Ammon's horn (tissue), 1 donor: ENCODE results near the gene MAPKAPK5.
"Not testable (repeated sequence)": the region's sequence is repeated elsewhere in the genome, so short reads cannot be mapped to it uniquely, and the experiment has no call there.

Experiments
- DNase-seq: peaks from one replicate; pipeline ENCODE4 v3.0.0-alpha.2; 2016; ENCODE audit warnings: low spot score

The MAPKAPK5 gene, protein sequence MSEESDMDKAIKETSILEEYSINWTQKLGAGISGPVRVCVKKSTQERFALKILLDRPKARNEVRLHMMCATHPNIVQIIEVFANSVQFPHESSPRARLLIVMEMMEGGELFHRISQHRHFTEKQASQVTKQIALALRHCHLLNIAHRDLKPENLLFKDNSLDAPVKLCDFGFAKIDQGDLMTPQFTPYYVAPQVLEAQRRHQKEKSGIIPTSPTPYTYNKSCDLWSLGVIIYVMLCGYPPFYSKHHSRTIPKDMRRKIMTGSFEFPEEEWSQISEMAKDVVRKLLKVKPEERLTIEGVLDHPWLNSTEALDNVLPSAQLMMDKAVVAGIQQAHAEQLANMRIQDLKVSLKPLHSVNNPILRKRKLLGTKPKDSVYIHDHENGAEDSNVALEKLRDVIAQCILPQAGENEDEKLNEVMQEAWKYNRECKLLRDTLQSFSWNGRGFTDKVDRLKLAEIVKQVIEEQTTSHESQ

DNA sequence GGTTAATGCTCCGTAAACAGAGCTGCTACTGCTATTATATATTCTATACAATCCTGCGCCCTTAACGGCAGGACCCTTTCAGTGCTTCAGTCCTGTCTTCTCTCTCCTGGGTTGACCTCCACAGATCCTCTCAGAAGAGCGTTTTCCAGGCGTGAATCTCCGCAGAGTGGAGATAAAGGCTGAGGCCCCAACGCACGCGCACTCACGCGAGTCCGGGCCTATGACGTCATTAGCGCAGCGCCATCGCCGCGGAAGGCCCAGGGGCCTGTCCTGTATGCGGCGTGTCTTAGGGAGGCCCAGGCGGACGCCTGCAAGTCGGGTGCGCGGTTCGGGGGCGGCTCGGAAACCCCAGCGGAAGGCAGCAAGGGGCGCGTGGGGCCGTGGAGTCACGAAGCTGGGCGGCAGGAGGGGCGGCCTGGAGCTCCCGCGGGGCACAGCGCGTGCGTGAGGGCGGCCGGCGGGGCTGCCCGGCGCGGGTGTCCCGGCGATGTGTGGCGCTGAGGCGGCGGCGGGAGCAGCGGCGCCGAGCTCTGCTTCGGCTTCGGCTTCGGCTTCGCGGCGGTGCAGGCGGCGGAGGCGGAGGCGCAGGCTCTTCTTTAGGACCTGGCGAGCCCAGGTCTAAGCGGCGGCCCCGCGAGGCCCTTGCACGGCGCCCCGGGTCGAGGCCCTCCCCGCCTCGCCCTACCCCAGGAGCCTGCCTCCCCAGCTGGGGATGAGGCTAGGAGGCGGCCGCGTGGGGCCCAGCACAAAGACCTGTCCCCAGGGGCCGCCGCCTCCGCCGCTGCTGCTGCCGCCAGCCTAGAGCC is at the start of gene MAPKAPK5:
Gene MAPKAPK5 (plus strand): TSS at position 479 of the 806 bp plus-strand sequence. CDS start 506 bp downstream, outside the sequence.
- DNase-seq: peak; percentile 93

DNA sequence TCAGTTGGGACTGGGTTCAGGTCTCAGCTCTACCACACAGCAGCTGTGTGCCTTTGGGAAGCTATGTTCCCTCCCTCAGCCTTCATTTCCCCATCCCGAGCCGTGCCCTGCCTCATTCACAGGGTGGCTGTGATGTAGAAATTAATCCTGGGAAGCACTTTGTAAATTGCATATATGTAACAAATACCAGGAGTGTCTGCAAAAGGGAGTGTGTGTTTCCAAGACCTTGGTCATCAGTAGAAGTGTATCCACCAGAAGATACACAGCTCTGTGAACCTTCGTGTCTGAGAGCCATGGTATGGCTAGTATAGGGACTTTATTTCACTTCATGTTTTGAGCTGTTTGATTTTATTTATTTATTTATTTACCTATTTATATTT is 49.2 kb upstream of the MAPKAPK5 start:
- DNase-seq: no peak

DNA sequence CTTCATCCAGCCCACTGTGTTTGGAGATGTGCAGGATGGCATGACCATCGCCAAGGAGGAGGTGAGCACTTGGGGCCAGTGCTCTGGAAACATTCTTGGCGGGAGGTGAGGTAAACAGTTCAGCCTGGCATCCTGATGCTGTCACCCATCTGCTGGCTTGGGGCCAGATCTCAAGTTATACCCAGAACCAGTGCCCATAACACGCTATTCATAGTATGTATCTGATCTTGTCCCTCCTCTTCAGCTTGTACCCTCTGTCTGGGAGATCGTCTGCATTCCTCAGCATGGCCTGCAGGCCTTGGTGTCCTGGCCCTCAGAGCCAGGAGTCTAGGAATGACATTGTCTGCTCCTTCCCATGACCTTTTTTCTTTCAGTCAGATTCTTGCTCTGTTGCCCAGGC is 43.8 kb upstream of the MAPKAPK5 start:
- DNase-seq: no peak

DNA sequence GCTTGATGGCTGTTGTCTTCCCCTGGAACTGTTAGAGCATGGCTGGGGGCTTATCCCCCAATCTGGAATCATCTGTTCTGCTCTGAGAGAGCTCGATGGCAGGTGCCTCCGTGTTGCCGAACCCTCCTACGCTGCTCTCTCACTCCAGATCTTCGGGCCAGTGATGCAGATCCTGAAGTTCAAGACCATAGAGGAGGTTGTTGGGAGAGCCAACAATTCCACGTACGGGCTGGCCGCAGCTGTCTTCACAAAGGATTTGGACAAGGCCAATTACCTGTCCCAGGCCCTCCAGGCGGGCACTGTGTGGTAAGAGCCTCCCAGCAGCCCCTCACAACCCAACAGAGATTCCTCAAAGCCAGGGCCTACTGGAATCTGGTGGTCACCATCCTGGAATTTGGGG is 42.3 kb upstream of the MAPKAPK5 start:
- no peak for DNase-seq

DNA sequence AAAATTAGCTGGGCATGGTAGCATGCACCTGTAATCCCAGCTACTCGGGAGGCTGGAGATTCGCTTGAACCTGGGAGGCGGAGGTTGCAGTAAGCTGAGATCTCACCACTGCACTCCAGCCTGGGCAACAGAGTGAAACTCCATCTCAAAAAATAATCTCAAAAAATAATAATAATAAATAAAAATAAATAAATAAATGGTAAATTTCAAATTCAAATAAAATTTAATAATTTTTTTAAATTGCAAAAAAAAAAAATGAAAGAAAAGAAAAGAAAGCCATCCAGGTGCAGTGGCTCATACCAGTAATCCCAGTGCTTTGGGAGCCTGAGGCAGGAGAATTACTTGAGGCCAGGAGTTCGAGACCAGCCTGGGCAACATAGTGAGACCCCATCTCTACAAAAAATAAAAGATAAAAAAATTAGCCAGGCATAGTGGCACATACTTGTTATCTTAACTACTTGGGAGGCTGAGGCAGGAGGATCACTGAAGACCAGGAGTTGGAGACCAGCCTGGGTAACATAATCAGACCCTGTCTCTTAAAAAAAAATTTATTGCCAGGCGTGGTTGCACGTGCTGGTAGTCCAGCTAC is 38.9 kb upstream of the MAPKAPK5 start:
- DNase-seq: no peak

DNA sequence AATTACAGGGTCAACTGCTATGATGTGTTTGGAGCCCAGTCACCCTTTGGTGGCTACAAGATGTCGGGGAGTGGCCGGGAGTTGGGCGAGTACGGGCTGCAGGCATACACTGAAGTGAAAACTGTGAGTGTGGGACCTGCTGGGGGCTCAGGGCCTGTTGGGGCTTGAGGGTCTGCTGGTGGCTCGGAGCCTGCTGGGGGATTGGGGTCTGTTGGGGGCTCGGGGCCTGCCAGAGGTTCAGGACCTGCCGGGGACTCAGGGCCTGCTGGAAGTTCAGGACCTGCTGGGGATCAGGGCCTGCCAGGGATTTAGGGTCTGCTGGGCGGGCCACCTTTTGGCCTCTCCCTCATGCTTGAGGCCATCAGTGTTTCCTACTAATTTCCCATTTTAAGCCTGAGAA is 38.2 kb upstream of the MAPKAPK5 start:
- DNase-seq: no peak

DNA sequence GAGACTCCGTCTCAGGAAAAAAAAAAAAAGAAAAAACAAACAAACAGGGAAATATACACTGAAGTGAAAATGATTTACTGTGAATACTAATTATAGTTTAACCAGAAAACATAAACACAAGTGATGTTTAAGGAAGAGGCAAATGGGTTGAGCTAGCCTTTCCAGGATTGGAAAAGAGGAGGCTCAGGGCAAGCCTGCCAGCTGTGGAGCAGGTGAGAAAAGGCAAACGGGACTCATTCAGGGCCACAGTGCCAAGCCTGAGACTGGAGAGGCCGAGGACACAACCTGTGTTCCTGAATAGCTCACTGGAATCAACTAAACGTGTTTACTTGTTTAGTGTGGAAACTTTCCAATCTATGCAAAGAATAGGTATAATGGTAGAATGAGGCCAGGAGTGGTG is 35.7 kb upstream of the MAPKAPK5 start:
- no peak for DNase-seq

DNA sequence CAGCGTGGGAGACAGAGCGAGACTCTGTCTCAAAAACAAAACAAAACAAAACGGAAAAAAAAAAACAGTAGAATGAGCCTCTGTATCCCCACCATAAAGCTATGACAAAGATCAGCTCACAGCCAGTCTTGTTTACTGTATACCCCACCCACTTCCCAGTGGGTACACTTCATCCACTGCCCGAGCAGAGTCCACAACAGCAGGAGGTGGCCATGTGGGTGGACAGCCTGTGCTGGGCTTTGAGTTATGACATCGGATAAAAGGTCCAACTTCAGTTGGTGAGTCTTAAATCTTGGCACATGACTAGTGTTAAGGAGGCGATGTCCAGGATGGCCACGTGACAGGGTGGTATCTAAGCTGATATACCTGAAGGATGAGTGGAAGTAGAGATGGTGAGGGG is 34.8 kb upstream of the MAPKAPK5 start:
- no peak for DNase-seq

DNA sequence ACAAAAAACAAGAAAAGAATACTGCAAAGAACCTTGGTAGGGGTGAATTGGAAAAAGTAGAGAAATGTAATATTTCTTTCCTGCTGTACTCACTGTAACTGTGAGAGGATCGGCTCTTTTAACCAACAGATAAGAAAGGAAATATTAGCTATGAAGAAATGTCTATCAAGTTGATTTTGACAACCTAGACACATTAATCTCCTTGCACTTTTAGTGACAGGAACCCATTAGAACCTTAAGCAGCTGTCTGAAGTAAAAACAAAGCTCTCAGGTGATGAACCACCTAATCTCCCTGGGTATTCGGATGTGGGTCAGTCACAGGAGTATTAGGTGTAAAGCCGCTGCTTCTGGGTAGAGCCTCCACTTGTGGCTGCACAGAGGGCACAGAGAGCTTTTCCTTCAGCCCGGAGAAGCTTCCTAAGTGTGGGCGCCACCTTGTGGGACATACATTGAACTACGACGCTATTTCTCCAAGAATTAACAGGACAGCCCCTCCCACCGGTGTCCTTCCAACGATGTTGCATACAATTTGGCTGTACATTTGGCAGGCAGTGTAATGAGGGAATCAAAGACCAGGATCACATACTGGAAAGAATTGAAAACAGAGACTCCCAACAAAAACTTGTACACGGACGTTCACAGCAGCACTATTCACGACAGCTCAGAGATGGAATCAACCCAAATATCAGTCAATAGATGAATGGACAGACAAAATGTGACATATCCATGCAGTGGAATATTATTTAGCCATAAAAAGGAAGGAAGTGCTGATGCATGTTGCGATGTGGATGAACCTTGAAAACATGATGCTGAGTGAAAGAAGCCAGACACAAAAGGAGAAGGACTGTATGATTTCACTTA is 28.9 kb upstream of the MAPKAPK5 start:
- DNase-seq: peak; percentile 92

DNA sequence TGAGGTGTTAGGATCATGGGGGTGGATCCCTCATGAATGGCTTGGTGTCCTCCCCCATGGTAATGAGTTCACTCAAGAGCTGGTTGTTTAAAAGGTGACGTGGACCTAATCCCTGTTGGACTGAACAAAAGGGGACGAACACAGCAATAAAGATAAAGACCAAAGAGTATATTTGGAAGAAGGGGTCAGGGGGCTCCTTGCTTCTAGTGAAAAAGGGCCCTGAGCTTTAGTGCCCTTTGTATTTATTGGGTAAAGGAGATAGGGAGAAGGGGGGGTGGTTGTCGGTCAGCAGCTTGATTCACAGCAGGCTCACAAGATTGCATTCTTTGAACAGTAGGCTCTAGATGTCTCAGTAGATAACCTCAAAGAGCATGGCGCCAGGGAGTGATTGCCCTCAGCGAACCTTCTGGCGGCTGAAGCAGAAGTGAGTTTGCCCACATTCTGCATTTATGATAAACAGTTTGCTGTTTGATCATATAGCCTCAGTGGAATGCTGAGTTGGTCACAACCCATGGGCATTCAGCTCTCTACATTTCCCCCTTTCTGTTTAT is 25.9 kb upstream of the MAPKAPK5 start:
- DNase-seq: no peak

DNA sequence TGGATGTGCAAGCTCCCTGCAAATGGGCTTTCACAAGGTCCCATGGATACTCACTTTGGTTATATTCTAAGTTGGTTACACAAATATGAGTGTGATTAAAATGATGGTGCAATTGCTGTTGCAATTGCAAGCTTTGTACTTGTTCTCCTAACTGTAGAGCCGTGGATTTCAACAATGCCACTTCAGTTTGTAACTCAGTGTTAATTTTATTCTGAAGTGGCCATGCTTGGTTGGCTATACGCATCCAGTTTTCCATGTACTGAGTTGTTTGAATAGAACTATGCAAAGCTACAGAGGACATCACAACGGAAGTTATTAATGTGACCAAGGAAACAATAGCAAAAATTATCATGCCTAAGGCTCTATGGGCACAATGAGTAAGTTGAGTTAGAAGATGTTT is 25.1 kb upstream of the MAPKAPK5 start:
- not testable (repeated sequence) for DNase-seq

DNA sequence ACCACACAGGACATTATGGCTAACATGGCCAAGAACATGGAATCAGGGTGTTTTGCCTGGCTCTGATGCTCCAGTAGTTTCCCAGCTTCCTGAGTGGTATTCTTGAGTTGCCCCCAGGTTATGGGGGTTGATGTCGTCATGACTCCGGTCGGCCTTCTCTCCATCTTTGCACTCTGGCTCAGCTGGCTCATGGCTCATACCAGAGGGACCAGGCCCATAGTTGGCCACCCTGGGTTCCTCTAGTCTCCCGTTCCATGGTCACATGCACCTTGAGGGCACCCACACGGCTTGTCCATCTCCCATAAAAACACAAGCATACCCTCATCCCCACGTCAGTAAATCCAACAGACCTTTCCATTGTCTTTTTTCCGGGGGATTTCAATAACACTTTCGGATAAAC is 23.7 kb upstream of the MAPKAPK5 start:
- no peak for DNase-seq

DNA sequence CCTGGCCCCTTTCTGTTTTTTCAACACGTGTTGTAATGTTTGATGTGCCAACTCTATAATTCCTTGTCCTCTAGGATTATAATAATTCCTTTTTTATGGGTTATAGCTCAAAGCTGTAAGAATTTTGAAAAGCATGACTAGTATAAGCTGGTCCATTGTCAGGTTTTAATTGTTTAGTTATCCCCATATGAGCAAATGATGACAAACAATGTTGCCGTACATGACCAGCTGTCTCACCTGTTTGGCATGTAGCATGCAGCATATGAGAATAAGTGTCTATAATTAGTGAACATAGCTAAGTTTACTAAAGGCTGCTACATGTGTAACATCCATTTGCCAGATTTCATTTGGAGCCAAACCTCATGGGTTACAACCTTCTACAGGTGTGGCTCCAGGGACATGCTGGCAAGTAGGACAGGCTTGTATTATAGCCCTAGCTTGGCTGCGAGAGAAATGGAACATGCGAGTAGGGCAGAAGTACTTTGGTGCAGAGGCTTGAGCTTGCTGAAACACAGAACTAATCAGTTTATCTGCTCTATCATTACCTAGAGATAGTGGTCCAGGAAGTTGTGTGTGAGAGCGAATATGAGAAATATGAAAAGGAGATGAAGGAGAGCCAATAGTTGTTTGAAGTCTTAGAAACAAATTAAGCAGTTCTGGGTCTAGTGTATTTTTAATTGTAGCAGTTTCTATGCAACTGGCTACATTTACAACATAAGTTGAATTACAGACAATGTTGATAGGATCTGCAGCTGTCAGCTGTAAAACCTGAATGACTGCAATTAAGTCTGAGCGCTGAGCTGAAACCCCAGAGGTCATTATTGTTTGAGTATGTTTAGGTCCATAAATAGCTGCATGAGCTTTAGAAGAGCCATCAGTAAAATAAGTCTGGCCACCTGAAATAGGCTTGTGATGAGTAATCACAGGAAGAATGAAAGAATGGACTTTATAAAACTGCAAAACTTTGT is 22.6 kb upstream of the MAPKAPK5 start:
- DNase-seq: no peak

DNA sequence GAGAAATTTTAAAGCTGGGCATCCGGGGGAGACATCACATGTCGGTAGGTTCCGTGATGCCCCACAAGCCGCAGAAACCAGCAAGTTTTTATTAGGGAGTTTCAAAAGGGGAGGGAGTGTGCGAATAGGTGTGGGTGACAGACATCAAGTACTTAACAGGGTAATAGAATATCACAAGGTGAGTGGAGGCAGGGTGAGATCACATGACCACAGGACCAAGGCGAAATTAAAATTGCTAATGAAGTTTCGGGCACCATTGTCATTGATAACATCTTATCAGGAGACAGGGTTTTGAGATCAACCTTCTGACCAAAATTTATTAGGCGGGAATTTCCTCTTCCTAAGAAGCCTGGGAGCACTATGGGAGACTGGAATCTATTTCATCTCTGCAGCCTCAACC is 21.2 kb upstream of the MAPKAPK5 start:
- DNase-seq: not testable (repeated sequence)

DNA sequence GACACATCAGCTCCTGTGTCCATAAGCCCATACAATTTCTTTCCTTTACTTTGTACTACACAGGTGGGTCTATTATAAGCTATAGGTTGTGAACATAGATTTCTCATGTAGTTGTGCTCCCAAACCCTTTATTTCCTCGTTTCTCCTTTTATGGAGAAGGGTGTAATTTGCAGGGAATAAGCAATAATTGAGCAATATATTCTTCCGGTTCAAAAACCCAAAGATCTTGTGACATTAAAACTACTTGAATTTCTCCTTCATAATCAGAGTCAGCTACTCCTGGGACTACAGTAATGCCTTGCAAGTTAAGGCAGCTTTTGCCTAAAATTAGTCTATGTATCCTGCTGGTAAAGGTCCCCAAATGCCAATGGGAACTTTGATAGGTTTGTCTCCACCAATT is 19.1 kb upstream of the MAPKAPK5 start:
- DNase-seq: no peak

DNA sequence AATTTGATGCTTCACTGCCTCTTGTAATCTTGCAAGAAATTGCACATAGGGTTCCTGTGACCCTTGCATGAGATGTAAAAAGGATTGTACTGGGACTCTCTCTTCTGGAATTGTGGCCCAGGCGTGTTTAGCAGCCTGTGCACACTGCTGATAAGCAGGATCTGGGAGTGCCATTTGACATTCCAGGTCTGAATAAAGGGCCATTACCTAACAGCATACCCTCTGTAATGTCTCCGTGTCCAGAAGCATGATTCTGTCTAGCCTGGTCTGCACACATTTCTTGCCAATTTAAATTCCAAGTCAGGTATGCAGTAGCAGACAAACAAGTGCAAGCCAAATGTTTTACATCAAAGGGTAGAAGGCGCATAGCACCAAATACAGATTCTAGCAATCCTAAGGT is 18.1 kb upstream of the MAPKAPK5 start:
- no peak for DNase-seq

DNA sequence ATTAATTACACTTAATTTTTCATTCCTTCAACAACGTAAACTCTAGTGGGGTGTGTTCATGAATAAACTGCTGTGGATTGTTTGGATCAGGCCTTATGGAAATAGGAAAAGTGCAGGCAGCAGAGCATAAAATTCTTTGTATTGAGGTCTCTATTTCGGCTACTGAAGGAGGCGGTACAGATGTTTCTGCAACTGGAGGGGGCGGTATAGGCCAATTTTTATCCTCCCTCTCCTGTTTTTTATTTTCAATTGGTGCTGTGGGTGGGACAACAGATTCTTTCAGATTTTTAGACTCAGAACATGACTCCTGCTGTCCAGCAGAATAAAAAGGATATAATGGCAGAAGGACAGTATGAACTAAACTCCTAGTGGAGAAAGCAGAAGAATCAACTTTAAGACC is 17.7 kb upstream of the MAPKAPK5 start:
- DNase-seq: not testable (repeated sequence)

DNA sequence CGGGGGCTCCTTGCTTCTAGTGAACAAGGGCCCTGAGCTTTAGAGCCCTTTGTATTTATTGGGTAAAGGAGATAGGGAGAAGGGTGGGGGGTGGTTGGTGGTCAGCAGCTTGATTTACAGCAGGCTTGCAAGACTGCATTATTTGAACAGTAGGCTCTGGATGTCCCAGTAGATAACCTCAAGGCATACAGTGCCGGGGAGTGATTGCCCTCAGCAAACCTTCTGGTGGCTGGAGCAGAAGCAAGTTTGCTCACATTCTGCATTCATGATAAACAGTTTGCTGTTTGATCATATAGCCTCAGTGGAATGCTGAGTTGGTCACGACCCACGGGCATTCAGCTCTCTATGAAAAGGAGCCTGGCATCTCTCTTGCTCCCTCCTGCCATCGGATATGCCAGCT is 16.5 kb upstream of the MAPKAPK5 start:
- no peak for DNase-seq

DNA sequence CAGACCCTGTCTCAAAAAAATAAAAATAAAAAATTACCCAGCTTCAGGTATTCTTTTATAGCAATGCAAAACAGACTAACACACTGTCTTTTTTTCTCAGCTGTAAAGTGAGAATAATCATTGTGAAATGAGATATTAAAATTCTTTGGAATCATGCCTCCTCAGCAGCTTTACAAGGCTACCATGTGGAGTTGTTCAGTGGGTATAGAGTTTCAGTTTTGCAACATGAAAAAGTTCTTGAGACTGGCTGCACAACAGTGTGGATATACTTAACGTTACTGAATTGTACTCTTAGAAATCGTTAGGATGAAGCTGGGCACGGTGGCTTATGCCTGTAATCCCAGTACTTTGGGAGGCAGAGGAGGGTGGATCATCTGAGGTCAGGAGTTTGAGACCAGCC is 15.7 kb upstream of the MAPKAPK5 start:
- DNase-seq: no peak

DNA sequence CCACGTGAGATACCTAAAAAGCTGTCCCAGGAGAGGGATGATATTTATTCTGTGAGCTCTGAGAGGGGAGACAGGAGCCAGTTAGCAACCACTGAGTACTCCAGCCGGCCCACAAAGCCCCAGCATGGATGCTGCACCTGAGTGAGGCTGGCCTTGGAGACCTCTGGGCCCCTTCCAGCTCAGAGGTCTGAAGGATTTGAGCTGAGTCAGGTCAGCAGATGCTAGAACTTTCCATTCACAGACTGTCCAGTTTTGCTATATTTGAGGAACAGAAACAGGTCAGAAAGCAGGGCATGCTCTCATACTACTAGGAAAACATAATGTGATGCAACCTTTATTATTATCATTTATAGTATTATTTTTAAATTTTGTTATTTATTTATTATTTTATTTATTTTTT is 15.0 kb upstream of the MAPKAPK5 start:
- no peak for DNase-seq
